Suprapubic skin (tissue), 4 donors: ENCODE measurements around the gene ZIM2. TPM values are rescaled to one million over a fixed set of nuclear protein-coding genes. Genes with fewer than 3 reads are reported as not detected.

Source experiments
- DNase-seq, 2 donors: peaks; one replicate each; pipeline ENCODE4 v3.0.0-alpha.2; 2019; ENCODE audit warnings: low spot score in 2 of 2
- H3K27ac ChIP-seq: fragments of 200-600 bp; sonication (generic); one replicate; pipeline ENCODE4 v1.5.1; 2019
- H3K27me3 ChIP-seq: fragments of 200-600 bp; sonication (generic); one replicate; pipeline ENCODE4 v1.5.1; 2019
- H3K36me3 ChIP-seq: fragments of 200-600 bp; sonication (generic); one replicate; pipeline ENCODE4 v1.5.1; 2019
- H3K4me1 ChIP-seq: fragments of 200-600 bp; sonication (generic); one replicate; pipeline ENCODE4 v1.5.1; 2019
- H3K4me3 ChIP-seq: fragments of 200-600 bp; sonication (generic); one replicate; pipeline ENCODE4 v1.5.1; 2019; ENCODE audit warnings: mild to moderate bottlenecking
- H3K9me3 ChIP-seq: fragments of 200-600 bp; sonication (generic); one replicate; pipeline ENCODE4 v1.5.1; 2019
- EP300 ChIP-seq: sonication (generic); formaldehyde crosslinking; IDR thresholded peaks from one replicate; pipeline ENCODE4 v1.6.1; 2017; ENCODE audit warnings: antibody characterized with exemption
- POLR2A ChIP-seq, 2 donors: fragments of 450-650 bp; IDR thresholded peaks; one replicate each; pipeline ENCODE4 v1.6.1; 2017; ENCODE audit warnings: antibody characterized with exemption in 2 of 2, mild to moderate bottlenecking in 2 of 2, moderate library complexity in 2 of 2
- POLR2AphosphoS5 ChIP-seq, 3 donors: sonication (generic); formaldehyde crosslinking; IDR thresholded peaks; one replicate each; pipeline ENCODE4 v1.6.1; 2017; ENCODE audit warnings: antibody characterized with exemption in 3 of 3
- WGBS: methylation state at CpG from one replicate; pipeline ENCODE4 v1.1.5; 2018; 5-methylcytosine and 5-hydroxymethylcytosine counted together
- total RNA-seq, 4 donors: library from RNA; depleted of rRNA; stranded (reverse); fragments of >200 nt; gene quantifications; one replicate each; pipeline ENCODE4 v1.1.0, GENCODE V29; 2016
- TF ChIP-seq, protein P1 (sequence below), 2 donors: fragments of 200-600 bp in 1 of 2; fragments of 450-650 bp in 1 of 2; sonication (generic) in 1 of 2; IDR thresholded peaks; one replicate each; pipeline ENCODE4 v1.5.1; 2016 to 2019; ENCODE audit warnings: antibody characterized with exemption in 2 of 2, mild to moderate bottlenecking in 1 of 2, moderate library complexity in 1 of 2

ZIM2 gene
- total RNA-seq, 4 donors from 2014 or later: 0.72 TPM; not detected in 3

- TF ChIP-seq, protein P1, sequence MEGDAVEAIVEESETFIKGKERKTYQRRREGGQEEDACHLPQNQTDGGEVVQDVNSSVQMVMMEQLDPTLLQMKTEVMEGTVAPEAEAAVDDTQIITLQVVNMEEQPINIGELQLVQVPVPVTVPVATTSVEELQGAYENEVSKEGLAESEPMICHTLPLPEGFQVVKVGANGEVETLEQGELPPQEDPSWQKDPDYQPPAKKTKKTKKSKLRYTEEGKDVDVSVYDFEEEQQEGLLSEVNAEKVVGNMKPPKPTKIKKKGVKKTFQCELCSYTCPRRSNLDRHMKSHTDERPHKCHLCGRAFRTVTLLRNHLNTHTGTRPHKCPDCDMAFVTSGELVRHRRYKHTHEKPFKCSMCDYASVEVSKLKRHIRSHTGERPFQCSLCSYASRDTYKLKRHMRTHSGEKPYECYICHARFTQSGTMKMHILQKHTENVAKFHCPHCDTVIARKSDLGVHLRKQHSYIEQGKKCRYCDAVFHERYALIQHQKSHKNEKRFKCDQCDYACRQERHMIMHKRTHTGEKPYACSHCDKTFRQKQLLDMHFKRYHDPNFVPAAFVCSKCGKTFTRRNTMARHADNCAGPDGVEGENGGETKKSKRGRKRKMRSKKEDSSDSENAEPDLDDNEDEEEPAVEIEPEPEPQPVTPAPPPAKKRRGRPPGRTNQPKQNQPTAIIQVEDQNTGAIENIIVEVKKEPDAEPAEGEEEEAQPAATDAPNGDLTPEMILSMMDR (IDR thresholded peaks at IDR 0.05): no peak
- TF ChIP-seq POLR2A (IDR thresholded peaks at IDR 0.05) (no peak), EP300 (no peak), POLR2AphosphoS5 (IDR thresholded peaks at IDR 0.05) (no peak)
- Histone ChIP-seq H3K4me1 (no peaks in the 10 kb centered on the region), H3K4me3 (no peak overlapping the region), H3K27ac (no peak overlapping the region), H3K9me3 (no peaks in the 10 kb centered on the region), H3K27me3 (no peaks in the 10 kb centered on the region), H3K36me3 (no peaks in the 10 kb centered on the region)
- WGBS: 86% methylated on average over 3 of the region's 3 CpGs
- no peak for DNase-seq
These were observed 31.7 kb downstream of the ZIM2 start for GRCh38 chr19:56808717-56809392.

DNA sequence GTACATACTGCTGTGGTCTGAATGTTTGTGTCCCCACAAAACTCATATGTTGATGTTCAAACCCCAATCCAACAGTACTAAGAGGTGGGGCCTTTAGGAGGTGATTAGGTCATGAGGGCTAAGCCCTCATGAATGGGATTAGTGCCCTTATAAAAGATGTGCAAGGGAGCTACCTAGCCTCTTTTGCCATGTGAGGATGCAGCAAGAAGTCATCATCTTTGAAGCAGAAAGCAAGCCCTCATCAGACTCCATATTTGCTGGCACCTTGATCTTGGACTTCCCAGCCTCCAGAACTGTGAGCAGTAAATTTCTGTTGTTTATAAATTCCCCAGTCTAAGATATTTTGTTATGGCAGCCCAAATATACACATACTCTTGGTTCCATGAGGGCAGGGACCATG is 33.9 kb downstream of the ZIM2 start:
- no peak overlapping the region for H3K4me3 ChIP-seq

DNA sequence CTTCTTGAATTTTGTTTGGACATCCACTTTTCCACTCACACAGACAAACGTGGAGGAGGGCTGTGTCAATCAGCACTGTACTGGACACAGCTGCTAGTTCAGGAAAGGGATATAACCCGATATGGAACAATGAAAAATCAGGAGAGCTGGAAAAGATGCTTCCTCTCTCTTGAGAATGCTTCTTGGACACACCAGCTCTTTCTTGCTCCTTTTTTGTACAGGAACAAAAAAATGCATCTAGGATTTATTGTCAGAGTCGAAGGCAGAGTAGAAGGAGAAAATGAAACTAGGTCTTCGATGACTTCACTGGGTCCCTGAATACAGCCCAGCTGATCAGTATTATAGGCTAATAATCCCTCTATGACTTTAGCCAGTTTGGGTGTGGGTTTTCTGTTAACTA is 62.2 kb downstream of the ZIM2 start:
- Histone ChIP-seq H3K4me1 (no peaks in the 10 kb centered on the region), H3K27me3 (no peaks in the 10 kb centered on the region), H3K27ac (no peak overlapping the region), H3K9me3 (no peaks in the 10 kb centered on the region), H3K36me3 (no peaks in the 10 kb centered on the region), H3K4me3 (no peak overlapping the region)
- 84% methylated on average over 4 of the region's 4 CpGs for WGBS
- TF ChIP-seq POLR2AphosphoS5 (IDR thresholded peaks at IDR 0.05): no peak
- no peak for TF ChIP-seq POLR2A (IDR thresholded peaks at IDR 0.05)
- TF ChIP-seq EP300: no peak
- TF ChIP-seq, protein P1 (IDR thresholded peaks at IDR 0.05): no peak
- no peak for DNase-seq

More for the DNA sequence above, 33.9 kb downstream of the ZIM2 start:
- no peaks in the 10 kb centered on the region for H3K27me3 ChIP-seq
- H3K9me3 ChIP-seq: peaks cover 9% of the 10 kb centered on the region
- no peak for DNase-seq
- no peaks in the 10 kb centered on the region for H3K36me3 ChIP-seq
- TF ChIP-seq POLR2A (IDR thresholded peaks at IDR 0.05): no peak
- TF ChIP-seq EP300: no peak
- TF ChIP-seq POLR2AphosphoS5 (IDR thresholded peaks at IDR 0.05): no peak
- TF ChIP-seq, protein P1 (IDR thresholded peaks at IDR 0.05): no peak
- no peaks in the 10 kb centered on the region for H3K4me1 ChIP-seq
- H3K27ac ChIP-seq: no peak overlapping the region

GRCh38 chr19:56769650-56770049 is 70.9 kb downstream of the ZIM2 start:
- no peak overlapping the region for H3K27ac ChIP-seq
- H3K4me3 ChIP-seq: no peak overlapping the region
- H3K36me3 ChIP-seq: no peaks in the 10 kb centered on the region
- DNase-seq: no peak
- H3K4me1 ChIP-seq: peaks cover 5% of the 10 kb centered on the region
- 92% methylated on average over 4 of the region's 4 CpGs for WGBS
- no peaks in the 10 kb centered on the region for H3K27me3 ChIP-seq
- TF ChIP-seq EP300 (no peak), POLR2A (IDR thresholded peaks at IDR 0.05) (no peak), POLR2AphosphoS5 (IDR thresholded peaks at IDR 0.05) (no peak)
- TF ChIP-seq, protein P1 (IDR thresholded peaks at IDR 0.05): no peak
- H3K9me3 ChIP-seq: no peaks in the 10 kb centered on the region

DNA sequence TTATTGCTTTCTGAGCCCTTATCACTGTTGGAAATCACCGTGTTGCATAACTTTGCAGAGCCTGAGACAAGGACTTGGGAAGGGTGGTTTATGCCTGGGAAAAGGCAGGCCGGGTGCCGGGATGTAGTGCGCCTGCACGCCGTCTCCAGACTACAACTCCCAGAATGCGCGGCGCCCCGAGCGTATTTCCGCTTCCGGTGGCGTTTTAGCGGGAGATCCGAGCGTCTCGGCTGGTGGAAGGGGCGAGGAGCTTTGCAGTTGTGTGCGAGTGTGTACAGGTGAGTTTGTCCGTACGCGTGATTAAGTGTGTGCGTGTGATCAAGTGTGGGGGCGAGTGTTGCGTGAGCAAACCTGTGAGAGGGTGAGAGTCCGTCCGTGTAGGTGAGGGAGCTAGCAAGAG is 75.4 kb downstream of the ZIM2 start:
- peak overlapping the region; percentile 44 for H3K4me3 ChIP-seq
- no peak overlapping the region for H3K27ac ChIP-seq
- no peak for DNase-seq
- H3K27me3 ChIP-seq: no peaks in the 10 kb centered on the region
- no peaks in the 10 kb centered on the region for H3K36me3 ChIP-seq
- WGBS: 3% methylated on average over 11 of the region's 28 CpGs
- H3K9me3 ChIP-seq: peaks cover 9% of the 10 kb centered on the region
- H3K4me1 ChIP-seq: peaks cover 5% of the 10 kb centered on the region
- no peak for TF ChIP-seq POLR2AphosphoS5 (IDR thresholded peaks at IDR 0.05)
- TF ChIP-seq, protein P1 (IDR thresholded peaks at IDR 0.05): no peak
- no peak for TF ChIP-seq POLR2A (IDR thresholded peaks at IDR 0.05)
- TF ChIP-seq EP300: no peak
